ENCODE results near the gene ST3GAL5.
"Not testable (repeated sequence)": the region's sequence is repeated elsewhere in the genome, so short reads cannot be mapped to it uniquely, and the experiment has no call there.

ST3GAL5 gene

GRCh38 chr2:85915606-85916303, 27.0 kb upstream of the ST3GAL5 start:
- DNase-seq, result no peak

GRCh38 chr2:85914922-85915321, 26.1 kb upstream of the ST3GAL5 start:
- no peak for DNase-seq

DNA sequence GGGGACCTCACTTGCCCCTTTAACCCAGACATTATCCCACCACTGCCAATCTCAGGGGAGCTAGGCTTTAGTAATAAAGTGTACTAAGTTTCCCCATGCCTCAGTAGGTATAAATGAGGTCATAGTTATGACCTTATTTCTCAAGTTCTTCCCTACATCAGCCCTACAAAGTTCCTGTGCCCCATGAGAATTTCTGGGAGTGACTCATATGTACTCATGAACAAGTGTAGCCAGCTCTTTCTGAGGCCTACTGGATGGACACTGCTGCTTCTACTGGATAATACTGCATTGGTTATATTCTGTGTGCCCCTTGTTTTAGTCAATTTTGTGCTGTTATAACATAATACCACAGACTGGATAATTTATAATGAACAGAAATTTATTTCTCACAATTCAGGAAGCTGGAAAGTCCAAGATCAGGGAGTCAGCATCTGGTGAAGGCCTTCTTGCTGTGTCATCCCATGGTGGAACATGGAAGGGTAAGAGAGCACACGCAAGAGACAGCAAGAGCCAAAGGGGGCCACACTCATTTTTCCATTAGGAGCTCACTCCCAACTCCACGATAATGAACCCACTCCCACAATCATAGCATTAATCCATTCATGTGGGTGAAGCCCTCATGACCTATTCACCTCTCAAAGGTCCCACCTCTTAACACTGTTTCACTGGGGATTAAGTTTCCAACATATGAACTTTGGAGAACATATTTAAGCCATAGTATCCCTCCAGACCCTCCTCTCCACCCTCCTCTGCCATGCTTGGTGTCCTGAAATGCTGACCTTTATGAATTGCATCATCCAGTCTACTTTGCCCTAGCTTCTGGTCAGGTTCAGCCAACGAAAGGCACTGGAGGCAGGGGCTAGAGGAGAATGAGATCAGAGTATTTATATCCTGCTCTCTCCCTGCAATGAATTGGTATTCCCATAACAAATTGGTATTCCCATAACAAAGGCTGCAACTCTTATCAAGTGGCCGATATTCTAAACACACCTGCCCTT, 25.4 kb upstream of the ST3GAL5 start:
- no peak for DNase-seq

GRCh38 chr2:85911814-85912692, 23.3 kb upstream of the ST3GAL5 start:
- no peak for DNase-seq

GRCh38 chr2:85911097-85911496, 22.3 kb upstream of the ST3GAL5 start:
- DNase-seq, result no peak

DNA sequence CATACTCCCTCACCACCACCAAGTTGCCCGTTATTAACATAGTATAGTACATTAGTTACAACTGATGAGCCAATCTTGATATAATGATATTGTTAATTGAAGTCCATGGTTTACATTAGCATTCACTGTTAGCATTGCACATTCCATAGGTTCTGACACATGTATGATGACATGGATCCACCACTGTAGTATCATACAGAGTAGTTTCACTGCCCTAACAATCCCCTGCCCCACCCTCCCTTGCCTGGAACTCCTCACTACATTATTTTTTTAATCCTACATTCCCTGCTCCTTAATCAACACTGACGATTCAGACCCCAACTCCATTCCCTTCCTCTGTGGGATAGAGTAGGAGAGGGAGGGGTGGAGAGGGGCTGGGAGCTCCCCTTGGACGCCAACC, 20.2 kb upstream of the ST3GAL5 start:
- no peak for DNase-seq

DNA sequence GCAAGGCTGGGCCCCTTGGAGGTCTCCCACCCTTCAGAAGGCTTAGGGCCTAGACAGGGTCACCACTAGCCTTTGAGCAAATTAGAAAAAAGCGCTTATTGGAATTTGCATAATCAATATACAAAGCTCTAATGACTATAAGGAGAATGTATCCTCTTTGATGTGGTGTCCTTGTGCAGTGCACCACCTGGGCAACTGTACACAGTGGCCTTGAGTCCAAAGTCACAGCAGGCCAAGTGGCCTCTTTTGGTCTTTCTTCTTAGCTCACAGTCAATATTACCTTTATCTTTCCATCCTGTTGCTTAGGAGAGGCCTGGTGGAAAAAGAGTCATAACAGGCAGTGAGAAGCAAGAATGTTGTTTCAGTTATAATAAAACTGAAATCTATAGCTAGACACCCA, 19.7 kb upstream of the ST3GAL5 start:
- no peak for DNase-seq

GRCh38 chr2:85907671-85908157, 18.9 kb upstream of the ST3GAL5 start:
- DNase-seq, result no peak

- DNase-seq, result no peak
Measured at GRCh38 chr2:85906748-85907147, 18.0 kb upstream of the ST3GAL5 start.

- no peak for DNase-seq
Measured at GRCh38 chr2:85905891-85906290, 17.1 kb upstream of the ST3GAL5 start.

GRCh38 chr2:85905187-85905666, 16.4 kb upstream of the ST3GAL5 start:
- no peak for DNase-seq

DNA sequence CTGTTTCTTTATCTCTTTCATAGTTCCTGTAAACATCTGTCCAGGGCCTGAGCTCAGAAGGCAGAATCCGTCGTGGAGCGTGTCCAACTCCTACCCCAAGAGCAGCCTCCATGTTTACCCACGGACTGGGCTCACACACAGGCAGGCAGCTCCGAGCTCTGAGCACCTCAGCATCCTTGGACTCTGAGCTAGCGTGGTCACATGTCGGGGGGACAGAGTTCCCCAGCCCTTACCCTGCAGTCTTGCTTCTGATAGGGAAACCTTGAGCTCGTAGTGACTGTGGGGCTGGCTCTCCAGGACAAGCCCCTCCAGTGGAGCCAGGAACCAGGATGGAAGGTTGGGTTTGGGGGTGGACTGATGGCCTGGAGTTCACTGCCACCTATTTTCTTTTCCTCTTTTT, 15.1 kb upstream of the ST3GAL5 start:
- DNase-seq, result no peak

DNA sequence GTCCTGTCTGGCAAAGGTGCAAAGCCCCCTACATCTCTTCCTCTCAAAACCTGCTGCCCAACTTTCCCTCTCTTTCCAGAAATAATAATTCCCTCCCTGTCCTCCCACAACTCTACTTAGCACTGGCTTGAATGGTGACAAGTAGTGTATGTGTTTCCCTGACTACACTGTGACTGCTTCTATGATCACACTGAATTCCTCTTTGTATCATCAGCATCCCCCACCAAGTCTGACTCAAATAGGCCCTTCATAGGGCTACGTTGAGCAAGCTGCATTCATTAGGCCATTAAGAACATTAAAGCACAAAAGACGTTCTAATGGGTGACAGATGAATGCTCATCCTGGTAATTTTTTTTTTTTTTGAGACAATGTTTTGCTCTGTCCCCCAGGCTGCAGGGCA, 13.7 kb upstream of the ST3GAL5 start:
- DNase-seq, result no peak

GRCh38 chr2:85901155-85901554, 12.4 kb upstream of the ST3GAL5 start:
- DNase-seq, result no peak

DNA sequence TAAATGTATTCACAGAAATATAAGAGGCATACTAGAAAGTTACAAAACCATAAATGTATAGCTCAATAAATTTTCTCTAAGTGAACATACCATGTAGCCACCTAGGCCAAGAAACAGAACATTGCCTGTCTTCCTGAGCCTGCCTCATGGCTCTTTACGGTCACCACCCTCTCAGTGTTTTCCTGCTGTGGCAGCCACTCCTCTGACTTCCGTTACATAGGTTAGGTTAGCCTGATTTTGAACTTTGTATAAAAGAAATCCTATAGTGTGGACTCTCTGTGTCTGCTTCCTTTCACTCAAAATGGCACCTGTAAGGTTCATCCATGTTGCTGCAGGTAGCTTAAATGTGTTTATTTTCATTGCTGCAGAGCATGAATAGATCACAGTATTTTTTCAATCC, 11.6 kb upstream of the ST3GAL5 start:
- DNase-seq, result no peak

- DNase-seq, result no peak
Measured at GRCh38 chr2:85899849-85900248, 11.1 kb upstream of the ST3GAL5 start.

GRCh38 chr2:85899284-85899683, 10.5 kb upstream of the ST3GAL5 start:
- DNase-seq, result no peak

GRCh38 chr2:85898881-85899280, 10.1 kb upstream of the ST3GAL5 start:
- no peak for DNase-seq

DNA sequence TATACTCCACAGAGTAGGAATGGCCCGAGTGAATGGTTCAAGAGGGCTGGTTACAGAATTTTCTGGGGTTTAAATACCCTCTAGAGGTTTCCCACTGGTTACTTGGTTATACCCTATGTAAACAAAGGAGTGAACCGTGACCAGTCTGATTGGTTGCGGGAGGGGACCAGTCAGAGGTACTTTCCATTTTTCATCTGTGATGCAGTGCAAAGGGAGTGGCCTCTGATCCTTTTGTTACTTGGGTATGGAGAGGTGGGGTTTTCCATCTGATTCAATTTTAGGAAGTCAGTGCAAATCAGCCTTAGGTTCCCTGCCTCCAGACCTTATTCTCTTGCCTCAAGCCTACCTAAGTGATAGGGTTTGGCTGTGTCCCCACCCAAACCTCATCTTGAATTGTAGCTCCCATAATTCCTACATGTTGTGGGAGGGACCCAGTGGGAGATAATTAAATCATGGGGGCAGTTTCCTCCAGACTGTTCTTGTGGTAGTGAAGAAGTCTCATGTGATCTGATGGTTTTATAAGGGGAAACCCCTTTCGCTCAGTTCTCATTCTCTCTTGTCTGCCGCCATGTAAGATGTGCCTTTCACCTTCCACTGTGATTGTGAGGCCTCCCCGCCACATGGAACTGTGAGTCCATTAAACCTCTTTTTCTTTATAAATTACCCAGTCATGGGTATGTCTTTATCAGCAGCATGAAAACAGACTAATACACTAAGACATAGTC, 5.9 kb upstream of the ST3GAL5 start:
- DNase-seq, result not testable (repeated sequence)

DNA sequence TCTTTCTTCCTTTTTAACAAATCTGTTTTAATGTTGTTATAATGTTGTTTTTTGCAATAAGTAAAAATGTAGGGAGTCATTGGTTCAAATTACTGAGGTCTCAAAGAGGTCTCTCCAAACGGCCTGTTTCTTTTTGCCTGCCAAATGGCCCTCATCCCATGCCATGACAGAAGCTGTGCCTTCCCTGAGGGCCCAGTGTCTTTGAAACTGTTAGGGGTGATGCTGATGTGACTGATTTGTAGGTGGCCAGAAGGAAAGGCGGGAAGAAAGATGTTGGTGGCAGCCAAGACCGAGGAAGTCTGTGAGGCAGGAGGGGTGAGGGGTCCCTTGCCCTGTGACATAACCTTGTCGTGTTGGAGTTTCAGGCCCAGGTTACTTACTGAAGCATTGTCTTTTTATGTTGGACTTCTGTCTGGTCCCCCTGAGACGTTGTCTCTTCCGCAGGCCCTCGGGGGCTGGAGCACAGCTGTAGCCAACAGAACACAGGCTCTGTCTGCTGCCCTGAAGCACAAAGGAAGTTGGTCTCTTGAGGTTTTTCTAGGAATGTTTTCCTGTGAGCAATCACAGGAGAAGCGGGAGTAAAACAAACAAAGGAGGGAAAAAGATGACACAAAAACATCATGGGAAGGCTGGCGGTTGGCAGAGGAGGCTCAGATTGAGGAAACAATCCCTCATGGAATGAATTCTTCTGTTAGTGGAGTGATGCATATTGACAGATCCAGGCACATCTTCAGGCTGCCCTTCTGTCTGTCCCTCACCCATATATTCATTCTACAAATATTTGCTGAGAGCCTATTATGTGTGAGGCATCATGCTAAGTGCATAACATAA, 4.9 kb upstream of the ST3GAL5 start:
- no peak for DNase-seq

All from NCI-H1105 (cell line).